Measurements from ENCODE around the gene CCBE1. TPM values are rescaled to one million over a fixed set of nuclear protein-coding genes. Genes with fewer than 3 reads are reported as not detected.

CCBE1 gene
- total RNA-seq, 2 donors from 2014 or later = 1.00 to 2.9 TPM

GRCh38 chr18:59454909-59455727 lies 242.1 kb downstream of the CCBE1 start:
- H3K27me3 ChIP-seq (ENCODE audit: control insufficient read depth, insufficient read depth, low read length, poor library complexity, severe bottlenecking) = peaks cover 32% of the 10 kb centered on the region
- DNase-seq = peak; percentile 69
- H3K9me3 ChIP-seq (ENCODE audit: control insufficient read depth, low read length) = no peaks in the 10 kb centered on the region
- Mint-ChIP-seq H3K4me3 (no peak overlapping the region), H3K4me1 (peaks cover 56% of the 10 kb centered on the region), H3K9me3 (no peaks in the 10 kb centered on the region), H3K27ac (no peak overlapping the region), H3K27me3 (ENCODE audit: insufficient read depth) (peaks cover 34% of the 10 kb centered on the region), H3K36me3 (ENCODE audit: low read depth) (no peaks in the 10 kb centered on the region)
- no peak for TF ChIP-seq CTCF (conservative IDR thresholded peaks at IDR 0.05)
- no peak overlapping the region for H3K4me3 ChIP-seq (ENCODE audit: low read length)
- H3K36me3 ChIP-seq (ENCODE audit: control insufficient read depth, insufficient read depth, low read length) = no peaks in the 10 kb centered on the region
- no peak overlapping the region for H3K27ac ChIP-seq (ENCODE audit: low read depth, low read length)
- peaks cover 37% of the 10 kb centered on the region for H3K4me1 ChIP-seq (ENCODE audit: control insufficient read depth, insufficient read depth, low read length)
- H3K9ac ChIP-seq (ENCODE audit: extremely low read depth, low read length, poor library complexity, severe bottlenecking) = no peak overlapping the region
- WGBS, 2 experiments (ENCODE audit: insufficient coverage in 1 of 2, insufficient read length in 1 of 2) = 79 to 80% methylated on average over 11 to 13 of the region's 13 CpGs

GRCh38 chr18:59453468-59453961 lies 243.7 kb downstream of the CCBE1 start:
- peaks cover 42% of the 10 kb centered on the region for H3K4me1 Mint-ChIP-seq
- Histone ChIP-seq H3K4me1 (ENCODE audit: control insufficient read depth, insufficient read depth, low read length) (peaks cover 27% of the 10 kb centered on the region), H3K36me3 (ENCODE audit: control insufficient read depth, insufficient read depth, low read length) (no peaks in the 10 kb centered on the region), H3K9me3 (ENCODE audit: control insufficient read depth, low read length) (no peaks in the 10 kb centered on the region), H3K9ac (ENCODE audit: extremely low read depth, low read length, poor library complexity, severe bottlenecking) (no peak overlapping the region), H3K27me3 (ENCODE audit: control insufficient read depth, insufficient read depth, low read length, poor library complexity, severe bottlenecking) (peaks cover 36% of the 10 kb centered on the region), H3K4me3 (ENCODE audit: low read length) (peak overlapping the region; percentile 20), H3K27ac (ENCODE audit: low read depth, low read length) (no peak overlapping the region)
- 74 to 84% methylated on average over 5 to 7 of the region's 7 CpGs for WGBS, 2 experiments (ENCODE audit: insufficient coverage in 1 of 2, insufficient read length in 1 of 2)
- no peak overlapping the region for H3K27ac Mint-ChIP-seq
- peaks cover 32% of the 10 kb centered on the region for H3K27me3 Mint-ChIP-seq (ENCODE audit: insufficient read depth)
- DNase-seq = no peak
- H3K9me3 Mint-ChIP-seq = no peaks in the 10 kb centered on the region
- no peaks in the 10 kb centered on the region for H3K36me3 Mint-ChIP-seq (ENCODE audit: low read depth)
- H3K4me3 Mint-ChIP-seq = no peak overlapping the region
- TF ChIP-seq CTCF (conservative IDR thresholded peaks at IDR 0.05) = no peak

- peaks cover 16% of the 10 kb centered on the region for H3K27me3 Mint-ChIP-seq (ENCODE audit: insufficient read depth)
- no peaks in the 10 kb centered on the region for H3K36me3 ChIP-seq (ENCODE audit: control insufficient read depth, insufficient read depth, low read length)
- TF ChIP-seq CTCF (conservative IDR thresholded peaks at IDR 0.05) = no peak
- peaks cover 23% of the 10 kb centered on the region for H3K4me1 ChIP-seq (ENCODE audit: control insufficient read depth, insufficient read depth, low read length)
- no peak overlapping the region for H3K4me3 Mint-ChIP-seq
- no peak overlapping the region for H3K9ac ChIP-seq (ENCODE audit: extremely low read depth, low read length, poor library complexity, severe bottlenecking)
- no peaks in the 10 kb centered on the region for H3K9me3 Mint-ChIP-seq
- H3K27ac Mint-ChIP-seq = no peak overlapping the region
- H3K9me3 ChIP-seq (ENCODE audit: control insufficient read depth, low read length) = no peaks in the 10 kb centered on the region
- no peak overlapping the region for H3K27ac ChIP-seq (ENCODE audit: low read depth, low read length)
- H3K36me3 Mint-ChIP-seq (ENCODE audit: low read depth) = no peaks in the 10 kb centered on the region
- WGBS, 2 experiments (ENCODE audit: insufficient coverage in 1 of 2, insufficient read length in 1 of 2) = 80 to 92% methylated on average over 2 to 6 of the region's 6 CpGs
- no peak for DNase-seq
- peaks cover 24% of the 10 kb centered on the region for H3K27me3 ChIP-seq (ENCODE audit: control insufficient read depth, insufficient read depth, low read length, poor library complexity, severe bottlenecking)
- no peak overlapping the region for H3K4me3 ChIP-seq (ENCODE audit: low read length)
- peaks cover 39% of the 10 kb centered on the region for H3K4me1 Mint-ChIP-seq
These were observed 245.3 kb downstream of the CCBE1 start for GRCh38 chr18:59451963-59452362.

Data from endodermal cell (in vitro differentiated cells).